AG09319 (cell line): ENCODE measurements around the gene ANKRD34B.

Source experiments
- DNase-seq: peaks from one replicate; pipeline ENCODE4 v3.0.0-alpha.2; 2010; ENCODE audit warnings: low read depth; ENCODE audit errors: extremely low read depth
- TF ChIP-seq, protein P1 (sequence below): IDR thresholded peaks from 2 replicates; pipeline ENCODE4 v1.5.1; 2011; ENCODE audit warnings: low read depth, mild to moderate bottlenecking, inconsistent platforms, low read length, moderate library complexity

The ANKRD34B gene

GRCh38 chr5:80569086-80569960 is 757 bp downstream of the ANKRD34B start:
- DNase-seq: no peak
- TF ChIP-seq, protein P1, sequence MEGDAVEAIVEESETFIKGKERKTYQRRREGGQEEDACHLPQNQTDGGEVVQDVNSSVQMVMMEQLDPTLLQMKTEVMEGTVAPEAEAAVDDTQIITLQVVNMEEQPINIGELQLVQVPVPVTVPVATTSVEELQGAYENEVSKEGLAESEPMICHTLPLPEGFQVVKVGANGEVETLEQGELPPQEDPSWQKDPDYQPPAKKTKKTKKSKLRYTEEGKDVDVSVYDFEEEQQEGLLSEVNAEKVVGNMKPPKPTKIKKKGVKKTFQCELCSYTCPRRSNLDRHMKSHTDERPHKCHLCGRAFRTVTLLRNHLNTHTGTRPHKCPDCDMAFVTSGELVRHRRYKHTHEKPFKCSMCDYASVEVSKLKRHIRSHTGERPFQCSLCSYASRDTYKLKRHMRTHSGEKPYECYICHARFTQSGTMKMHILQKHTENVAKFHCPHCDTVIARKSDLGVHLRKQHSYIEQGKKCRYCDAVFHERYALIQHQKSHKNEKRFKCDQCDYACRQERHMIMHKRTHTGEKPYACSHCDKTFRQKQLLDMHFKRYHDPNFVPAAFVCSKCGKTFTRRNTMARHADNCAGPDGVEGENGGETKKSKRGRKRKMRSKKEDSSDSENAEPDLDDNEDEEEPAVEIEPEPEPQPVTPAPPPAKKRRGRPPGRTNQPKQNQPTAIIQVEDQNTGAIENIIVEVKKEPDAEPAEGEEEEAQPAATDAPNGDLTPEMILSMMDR: no peak

- TF ChIP-seq, protein P1: no peak
- no peak for DNase-seq
Measured at GRCh38 chr5:80568251-80568650, 1.8 kb downstream of the ANKRD34B start.

GRCh38 chr5:80566711-80567259 is 3.3 kb downstream of the ANKRD34B start:
- TF ChIP-seq, protein P1: no peak
- DNase-seq: no peak

DNA sequence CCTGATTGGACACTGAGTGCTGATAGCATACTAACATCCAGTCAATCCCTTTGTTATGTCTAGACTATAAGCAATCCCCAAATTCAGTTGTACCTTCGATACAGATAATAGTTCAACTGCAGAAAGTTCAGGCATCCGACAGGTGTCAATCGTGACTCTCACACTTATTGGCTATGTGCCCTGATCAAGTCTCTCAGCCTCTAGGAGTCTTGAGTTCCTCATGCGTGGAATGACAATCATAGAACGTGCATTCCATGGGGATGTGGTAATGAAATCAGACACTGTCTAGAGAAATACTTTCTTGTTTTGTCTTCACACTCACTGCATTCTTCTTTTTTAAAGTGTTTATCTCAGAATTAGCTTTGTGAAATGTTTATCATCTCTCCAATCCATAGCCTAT is 4.8 kb downstream of the ANKRD34B start:
- DNase-seq: no peak
- TF ChIP-seq, protein P1: no peak

DNA sequence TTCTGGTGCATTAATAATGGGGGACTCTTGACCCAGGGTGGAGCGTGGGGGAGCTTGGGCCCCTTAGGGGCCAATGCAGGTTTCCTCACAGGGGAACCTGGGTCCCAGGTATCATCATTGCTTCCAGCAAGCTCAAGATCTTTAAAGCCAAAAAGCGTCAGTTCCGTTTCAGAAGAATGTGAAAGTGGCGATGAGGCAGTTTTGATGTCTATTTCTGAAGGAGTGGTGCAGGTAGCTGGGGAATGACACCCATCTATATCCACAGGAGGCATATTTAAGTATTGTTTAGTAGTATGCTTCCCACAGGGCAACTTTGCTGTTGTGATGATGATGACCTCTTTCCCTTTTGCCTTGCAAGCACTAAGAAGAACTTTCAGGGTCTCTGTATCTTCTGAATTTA is 10.8 kb downstream of the ANKRD34B start:
- TF ChIP-seq, protein P1: no peak
- DNase-seq: no peak

- TF ChIP-seq, protein P1: no peak
- DNase-seq: no peak
Measured at GRCh38 chr5:80555099-80555498, 15.0 kb downstream of the ANKRD34B start.

DNA sequence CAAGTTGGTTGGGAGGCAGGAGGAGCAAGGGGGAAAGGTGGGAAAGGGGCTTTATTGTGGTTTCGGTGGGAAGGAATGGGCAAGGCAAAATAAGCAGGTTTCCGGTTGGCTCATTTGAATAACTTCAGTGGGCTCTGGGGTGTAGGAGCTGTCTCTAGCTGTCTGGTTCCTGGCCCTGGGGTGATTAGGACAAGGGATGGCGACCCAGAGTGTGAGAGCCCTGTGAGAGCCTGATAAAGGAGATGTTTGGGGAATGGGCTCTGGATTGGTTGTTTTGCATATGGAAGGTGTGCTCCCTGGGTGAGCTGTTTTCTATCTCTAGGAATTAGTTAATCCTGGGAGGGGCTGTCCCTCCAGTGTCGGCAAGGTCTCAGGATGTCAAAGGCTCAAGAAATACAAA is 15.4 kb downstream of the ANKRD34B start:
- DNase-seq: no peak
- TF ChIP-seq, protein P1: no peak
